ENCODE data around the gene ADAMTS2. TPM values are rescaled to one million over a fixed set of nuclear protein-coding genes. Genes with fewer than 3 reads are reported as not detected.

The ADAMTS2 gene
- polyA plus RNA-seq, 3 donors = 0.74 to 2.3 TPM; not detected in 1

GRCh38 chr5:179319123-179319522, 26.1 kb downstream of the ADAMTS2 start:
- peaks cover 5 to 8% (median 8%) of the 10 kb centered on the region in 3 donors for H3K27me3 Mint-ChIP-seq (ENCODE audit: low read depth in 3 of 3)
- 98% methylated on average over 8 of the region's 8 CpGs for WGBS (ENCODE audit: insufficient coverage)
- H3K27ac Mint-ChIP-seq = no peak overlapping the region
- Histone ChIP-seq H4K20me1 (ENCODE audit: insufficient read depth, low read length) (no peaks in the 10 kb centered on the region), H2AFZ (ENCODE audit: insufficient read depth, low read depth, low read length, poor library complexity, severe bottlenecking) (no peak overlapping the region), H3K36me3 (replicated peaks in 1 of 2; ENCODE audit: control insufficient read depth in 1 of 2, insufficient read depth in 2 of 2, low read length in 2 of 2) (no peaks in the 10 kb centered on the region), H3K79me2 (ENCODE audit: insufficient read depth, low read length) (no peaks in the 10 kb centered on the region), H3K27ac (ENCODE audit: low read depth in 1 of 2, low read length in 2 of 2) (no peak overlapping the region), H3K9me3 (replicated peaks in 1 of 2; ENCODE audit: control insufficient read depth in 1 of 2, insufficient read depth in 1 of 2, low read length in 2 of 2) (no peaks in the 10 kb centered on the region), H3K9ac (ENCODE audit: insufficient read depth, low read length, poor library complexity, severe bottlenecking) (no peak overlapping the region), H3K27me3 (ENCODE audit: control insufficient read depth in 2 of 2, insufficient read depth in 2 of 2, low read length in 2 of 2) (no peaks in the 10 kb centered on the region), H3K4me3 (replicated peaks in 1 of 3; ENCODE audit: low read depth in 2 of 3, low read length in 3 of 3) (no peak overlapping the region), H3K4me2 (replicated peaks; ENCODE audit: extremely low read depth, low read length, poor library complexity, severe bottlenecking) (no peak overlapping the region), H3K4me1 (ENCODE audit: control insufficient read depth in 1 of 2, insufficient read depth in 2 of 2, low read length in 2 of 2) (no peaks in the 10 kb centered on the region)
- no peak overlapping the region for H3K4me3 Mint-ChIP-seq
- no peaks in the 10 kb centered on the region for H3K4me1 Mint-ChIP-seq
- H3K9me3 Mint-ChIP-seq = peaks cover 0 to 15% (median 3%) of the 10 kb centered on the region in 7 donors
- no peaks in the 10 kb centered on the region for H3K36me3 Mint-ChIP-seq
- intact Hi-C loops (cut with micrococcal nuclease) = no loop called here
- no peak for TF ChIP-seq CTCF (IDR thresholded peaks at IDR 0.05)
- no peak for DNase-seq

- H3K4me2 ChIP-seq (replicated peaks; ENCODE audit: extremely low read depth, low read length, poor library complexity, severe bottlenecking) = no peak overlapping the region
- TF ChIP-seq CTCF (IDR thresholded peaks at IDR 0.05) = no peak
- H4K20me1 ChIP-seq (ENCODE audit: insufficient read depth, low read length) = no peaks in the 10 kb centered on the region
- H3K4me3 Mint-ChIP-seq = no peak overlapping the region
- peaks cover 0 to 15% (median 3%) of the 10 kb centered on the region in 7 donors for H3K9me3 Mint-ChIP-seq
- 92% methylated on average over 21 of the region's 21 CpGs for WGBS (ENCODE audit: insufficient coverage)
- no peak overlapping the region for H3K4me3 ChIP-seq (replicated peaks in 1 of 3; ENCODE audit: low read depth in 2 of 3, low read length in 3 of 3)
- no peaks in the 10 kb centered on the region for H3K36me3 ChIP-seq (replicated peaks in 1 of 2; ENCODE audit: control insufficient read depth in 1 of 2, insufficient read depth in 2 of 2, low read length in 2 of 2)
- no peak overlapping the region for H3K9ac ChIP-seq (ENCODE audit: insufficient read depth, low read length, poor library complexity, severe bottlenecking)
- no peaks in the 10 kb centered on the region for H3K36me3 Mint-ChIP-seq
- H2AFZ ChIP-seq (ENCODE audit: insufficient read depth, low read depth, low read length, poor library complexity, severe bottlenecking) = no peak overlapping the region
- no peaks in the 10 kb centered on the region for H3K27me3 ChIP-seq (ENCODE audit: control insufficient read depth in 2 of 2, insufficient read depth in 2 of 2, low read length in 2 of 2)
- no peaks in the 10 kb centered on the region for H3K4me1 ChIP-seq (ENCODE audit: control insufficient read depth in 1 of 2, insufficient read depth in 2 of 2, low read length in 2 of 2)
- no peaks in the 10 kb centered on the region for H3K79me2 ChIP-seq (ENCODE audit: insufficient read depth, low read length)
- peaks cover 5 to 8% (median 8%) of the 10 kb centered on the region in 3 donors for H3K27me3 Mint-ChIP-seq (ENCODE audit: low read depth in 3 of 3)
- H3K9me3 ChIP-seq (replicated peaks in 1 of 2; ENCODE audit: control insufficient read depth in 1 of 2, insufficient read depth in 1 of 2, low read length in 2 of 2) = no peaks in the 10 kb centered on the region
- H3K4me1 Mint-ChIP-seq = no peaks in the 10 kb centered on the region
- H3K27ac ChIP-seq (ENCODE audit: low read depth in 1 of 2, low read length in 2 of 2) = no peak overlapping the region
- no peak for DNase-seq
- intact Hi-C loops (cut with micrococcal nuclease) = no loop called here
- no peak overlapping the region for H3K27ac Mint-ChIP-seq
Observed at GRCh38 chr5:179318221-179318955, 26.9 kb downstream of the ADAMTS2 start.
